Right lobe of liver (tissue), 6 donors: ENCODE data around the gene MYZAP. TPM values are rescaled to one million over a fixed set of nuclear protein-coding genes. Genes with fewer than 3 reads are reported as not detected.
A peak's percentile ranks its signal among the peaks of the same experiment; 100 is the strongest.

ENCODE experiments used
- ATAC-seq, 4 donors: fragments of 200-7000 bp; cut with Tn5 transposase; one replicate each; pipeline ENCODE4 v1.9.1; 2020; ENCODE audit warnings: mild to moderate bottlenecking in 4 of 4, moderate library complexity in 4 of 4
- DNase-seq, 3 donors: peaks; one replicate each; pipeline ENCODE4 v3.0.0-alpha.2; 2020
- H3K27ac ChIP-seq, 3 donors: fragments of 200-600 bp; one replicate each; pipeline ENCODE4 v1.8.0; 2022
- H3K27me3 ChIP-seq, 2 donors: fragments of 200-600 bp; one replicate each; pipeline ENCODE4 v1.8.0; 2022
- H3K36me3 ChIP-seq, 4 donors: fragments of 200-600 bp; sonication (generic) in 1 of 4; one replicate each; pipeline versions ENCODE4 v1.5.1 to v1.8.0; 2017 to 2022; ENCODE audit warnings: control low read depth in 1 of 4
- H3K4me1 ChIP-seq, 4 donors: fragments of 200-600 bp; sonication (generic) in 1 of 4; one replicate each; pipeline versions ENCODE4 v1.5.1 to v1.8.0; 2017 to 2022; ENCODE audit warnings: control low read depth in 1 of 4
- H3K4me3 ChIP-seq, 3 donors: fragments of 200-600 bp; one replicate each; pipeline ENCODE4 v1.8.0; 2022
- H3K9me3 ChIP-seq, 4 donors: fragments of 200-600 bp; sonication (generic) in 1 of 4; one replicate each; pipeline versions ENCODE4 v1.5.1 to v1.8.0; 2017 to 2022; ENCODE audit warnings: control low read depth in 1 of 4
- POLR2A ChIP-seq: fragments of 450-650 bp; IDR thresholded peaks from one replicate; pipeline ENCODE4 v1.6.1; 2017; ENCODE audit warnings: antibody characterized with exemption, mild to moderate bottlenecking
- WGBS: methylation state at CpG from one replicate; pipeline ENCODE4 v1.1.6; 2018; ENCODE audit warnings: low coverage, low lambda C conversion rate; ENCODE audit not compliant: insufficient coverage; ENCODE audit errors: missing lambda C conversion rate; 5-methylcytosine and 5-hydroxymethylcytosine counted together
- intact Hi-C, 2 donors: fragments of 100-400 bp; cut with DNase I; formaldehyde crosslinking; loops; one replicate each; pipeline versions ENCODE4 v1.11.2 to v1.14.1; 2022
- total RNA-seq, 6 experiments: library from RNA; depleted of rRNA in 2 of 6; stranded (reverse); fragments of >200 nt in 2 of 6; fragmentation: NEBNext Ultra II Directional in 3 of 6; extraction: Animal tissue kit (Norgen Biotek cat#: 25700) in 3 of 6; gene quantifications; one replicate each; pipeline versions ENCODE4 v1.1.0 to v1.2.4, GENCODE V29; 2016 to 2023
- TF ChIP-seq, protein P1 (sequence below), 4 donors: fragments of 200-600 bp in 3 of 4; fragments of 450-650 bp in 1 of 4; IDR thresholded peaks; one replicate each; pipeline versions ENCODE4 v1.5.1 to v1.8.0; 2016 to 2022; ENCODE audit warnings: antibody characterized with exemption in 4 of 4, mild to moderate bottlenecking in 2 of 4
- donor health status: DM: no; HTN: yes; CAD: no.
- donor health status: DM: no; HTN: no; CAD: no.
- donor health status: DM: no; HTN: no; CAD: no.
- donor health status: DM: no; HTN: yes; CAD: no.
- donor health status: DM: no; HTN: yes; CAD: no.

The MYZAP gene
- total RNA-seq, 6 experiments from 2014 or later = 0.24 to 0.65 (median 0.61) TPM; not detected in 2

DNA sequence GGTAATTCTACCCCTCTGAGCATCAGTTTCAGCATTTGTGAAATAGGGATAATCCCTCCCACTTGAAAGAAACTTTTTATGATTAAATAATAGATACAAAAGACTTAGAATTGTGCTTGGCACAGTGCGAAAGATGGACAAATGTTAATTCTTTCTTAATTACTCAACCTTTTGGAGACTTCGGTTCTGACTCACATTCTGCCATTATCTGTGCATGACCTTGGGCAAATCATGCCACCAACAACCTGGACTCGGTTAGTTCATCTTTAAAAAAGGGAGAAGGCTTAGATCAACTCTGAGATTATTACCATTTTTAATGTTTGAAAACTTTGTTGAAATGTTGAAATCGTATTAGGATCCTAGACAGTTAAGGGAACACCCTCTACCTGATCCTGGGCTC lies 74.2 kb downstream of the MYZAP start:
- no peak for TF ChIP-seq POLR2A
- TF ChIP-seq, protein P1, sequence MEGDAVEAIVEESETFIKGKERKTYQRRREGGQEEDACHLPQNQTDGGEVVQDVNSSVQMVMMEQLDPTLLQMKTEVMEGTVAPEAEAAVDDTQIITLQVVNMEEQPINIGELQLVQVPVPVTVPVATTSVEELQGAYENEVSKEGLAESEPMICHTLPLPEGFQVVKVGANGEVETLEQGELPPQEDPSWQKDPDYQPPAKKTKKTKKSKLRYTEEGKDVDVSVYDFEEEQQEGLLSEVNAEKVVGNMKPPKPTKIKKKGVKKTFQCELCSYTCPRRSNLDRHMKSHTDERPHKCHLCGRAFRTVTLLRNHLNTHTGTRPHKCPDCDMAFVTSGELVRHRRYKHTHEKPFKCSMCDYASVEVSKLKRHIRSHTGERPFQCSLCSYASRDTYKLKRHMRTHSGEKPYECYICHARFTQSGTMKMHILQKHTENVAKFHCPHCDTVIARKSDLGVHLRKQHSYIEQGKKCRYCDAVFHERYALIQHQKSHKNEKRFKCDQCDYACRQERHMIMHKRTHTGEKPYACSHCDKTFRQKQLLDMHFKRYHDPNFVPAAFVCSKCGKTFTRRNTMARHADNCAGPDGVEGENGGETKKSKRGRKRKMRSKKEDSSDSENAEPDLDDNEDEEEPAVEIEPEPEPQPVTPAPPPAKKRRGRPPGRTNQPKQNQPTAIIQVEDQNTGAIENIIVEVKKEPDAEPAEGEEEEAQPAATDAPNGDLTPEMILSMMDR (IDR thresholded peaks at IDR 0.05) = no peak
- H3K4me3 ChIP-seq = no peak overlapping the region
- no peak for DNase-seq
- intact Hi-C loops = no loop called here
- no peak for ATAC-seq
- peaks cover 0 to 14% (median 0%) of the 10 kb centered on the region in 4 donors for H3K4me1 ChIP-seq
- no peaks in the 10 kb centered on the region for H3K9me3 ChIP-seq
- WGBS = 72% methylated on average over 4 of the region's 4 CpGs
- no peak overlapping the region for H3K27ac ChIP-seq
- no peaks in the 10 kb centered on the region for H3K27me3 ChIP-seq
- no peaks in the 10 kb centered on the region for H3K36me3 ChIP-seq

DNA sequence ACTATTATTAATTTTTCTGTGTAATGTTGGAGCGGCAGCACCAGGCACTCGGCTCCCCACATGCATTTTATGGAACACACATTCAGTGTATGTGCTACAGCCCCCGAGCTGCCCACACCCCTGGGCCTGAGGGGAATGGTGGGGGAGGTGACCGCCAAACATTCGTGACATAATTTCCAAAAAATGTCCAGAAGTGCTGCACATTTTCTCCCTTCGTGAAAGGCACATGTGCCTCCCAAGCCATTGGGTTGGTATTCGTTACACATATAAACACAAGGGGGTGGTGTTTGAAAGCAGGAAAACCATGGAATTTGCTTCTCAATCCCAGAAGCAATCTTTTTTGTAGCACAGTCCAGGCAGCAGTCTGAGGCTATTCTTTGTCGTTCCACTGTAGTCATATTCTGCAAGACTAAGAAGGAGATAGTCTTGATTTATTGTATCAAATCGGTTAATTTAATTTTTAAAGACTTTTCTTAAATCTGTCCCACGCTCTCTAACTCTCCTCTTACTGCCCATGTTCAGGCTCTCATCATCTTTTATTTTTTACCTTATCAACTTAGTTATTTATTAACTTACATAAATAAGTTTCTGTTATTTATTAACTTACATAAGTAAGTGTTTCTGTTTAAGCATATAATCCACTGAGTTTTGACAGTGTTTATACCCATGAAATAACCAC lies 75.6 kb downstream of the MYZAP start:
- ATAC-seq (peak; percentile 91 to 96 (median 92)), DNase-seq (no peak)
- TF ChIP-seq, protein P1 (IDR thresholded peaks at IDR 0.05) = peak; percentile 39 to 59 (median 46)
- TF ChIP-seq POLR2A = no peak
- H3K27ac ChIP-seq = no peak overlapping the region
- H3K4me1 ChIP-seq = peaks cover 0 to 14% (median 0%) of the 10 kb centered on the region in 4 donors
- 30% methylated on average over 10 of the region's 10 CpGs for WGBS
- no peaks in the 10 kb centered on the region for H3K27me3 ChIP-seq
- intact Hi-C loops = no loop called here
- H3K9me3 ChIP-seq = no peaks in the 10 kb centered on the region
- no peaks in the 10 kb centered on the region for H3K36me3 ChIP-seq
- H3K4me3 ChIP-seq = peak overlapping the region in 1 of 3 donors; percentile 17

DNA sequence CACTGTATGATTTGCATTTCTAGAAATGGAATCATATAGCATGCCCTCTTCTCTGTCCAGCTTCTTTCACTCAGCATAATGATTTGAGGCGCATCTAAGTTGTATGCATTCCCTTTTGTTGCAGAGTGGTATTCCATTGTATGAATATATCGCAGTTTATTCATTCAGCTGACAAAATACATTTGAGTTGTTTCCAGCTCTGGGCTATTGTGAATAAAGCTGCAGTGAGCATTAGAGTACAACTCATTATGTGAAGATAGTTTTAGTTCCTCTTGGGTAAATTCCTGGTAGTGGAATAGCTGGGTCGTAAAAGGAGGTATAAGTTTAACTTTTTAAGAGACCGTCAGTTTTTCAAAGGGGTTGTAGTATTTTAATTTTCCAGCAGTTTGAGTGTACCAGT lies 76.3 kb downstream of the MYZAP start:
- ATAC-seq = no peak
- Histone ChIP-seq H3K27me3 (no peaks in the 10 kb centered on the region), H3K4me3 (no peak overlapping the region), H3K36me3 (no peaks in the 10 kb centered on the region), H3K27ac (no peak overlapping the region), H3K4me1 (peaks cover 0 to 14% (median 0%) of the 10 kb centered on the region in 4 donors), H3K9me3 (no peaks in the 10 kb centered on the region)
- intact Hi-C loops = no loop called here
- WGBS = 89% methylated on average over 4 of the region's 4 CpGs
- no peak for DNase-seq
- TF ChIP-seq POLR2A = no peak
- TF ChIP-seq, protein P1 (IDR thresholded peaks at IDR 0.05) = no peak

DNA sequence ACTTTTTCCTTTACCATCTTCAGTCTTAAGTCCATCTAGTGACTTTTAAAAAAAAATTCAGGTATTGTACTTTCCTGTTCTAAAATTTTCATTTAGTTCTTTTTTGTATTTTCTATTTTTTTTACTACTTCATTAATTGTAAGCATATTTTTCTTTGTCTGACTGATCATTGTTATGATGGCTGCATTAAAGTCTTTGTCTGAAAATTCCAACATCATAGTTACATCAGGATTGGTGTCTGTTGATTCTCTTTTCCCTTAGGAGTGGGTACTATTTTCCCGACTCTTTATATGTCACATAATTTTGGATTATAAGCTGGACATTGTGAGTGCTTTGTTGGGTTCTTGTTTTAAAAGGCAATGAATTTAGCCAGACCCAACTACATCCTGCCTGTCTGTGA lies 79.9 kb downstream of the MYZAP start:
- 0% methylated on average over 1 of the region's 1 CpG for WGBS
- Histone ChIP-seq H3K9me3 (no peaks in the 10 kb centered on the region), H3K27me3 (no peaks in the 10 kb centered on the region), H3K27ac (no peak overlapping the region), H3K36me3 (no peaks in the 10 kb centered on the region), H3K4me3 (no peak overlapping the region), H3K4me1 (peaks cover 0 to 11% (median 0%) of the 10 kb centered on the region in 4 donors)
- intact Hi-C loops = loop anchor here in 1 of 2 donors (10.0 kb wide), 1 partner anchor 53 kb away; no protein-coding TSS in a partner anchor
- DNase-seq = no peak
- no peak for TF ChIP-seq POLR2A
- TF ChIP-seq, protein P1 (IDR thresholded peaks at IDR 0.05) = no peak
- ATAC-seq = no peak
